HUES48 (cell line): ENCODE data around the gene ELP6.

ENCODE experiments used
- H3K27ac ChIP-seq: one replicate; pipeline ENCODE4 v1.7.0; 2013; ENCODE audit warnings: low read depth, low read length, inconsistent platforms
- H3K27me3 ChIP-seq: 2 replicates; pipeline ENCODE4 v1.6.1; 2013; ENCODE audit warnings: mild to moderate bottlenecking, low read length; ENCODE audit not compliant: control insufficient read depth, insufficient read depth
- H3K36me3 ChIP-seq: 2 replicates; pipeline ENCODE4 v1.6.1; 2013; ENCODE audit warnings: low read length; ENCODE audit not compliant: control insufficient read depth, insufficient read depth
- H3K4me1 ChIP-seq: 2 replicates; pipeline ENCODE4 v1.6.1; 2013; ENCODE audit warnings: mild to moderate bottlenecking, low read length; ENCODE audit not compliant: control insufficient read depth, insufficient read depth
- H3K4me3 ChIP-seq: 2 replicates; pipeline ENCODE4 v1.5.1; 2013; ENCODE audit warnings: mild to moderate bottlenecking, low read depth, low read length
- H3K9ac ChIP-seq: 2 replicates; pipeline ENCODE4 v1.6.1; 2013; ENCODE audit warnings: mild to moderate bottlenecking, low read depth, low read length, moderate library complexity
- H3K9me3 ChIP-seq: 2 replicates; pipeline ENCODE4 v1.6.1; 2013; ENCODE audit warnings: low read length; ENCODE audit not compliant: control insufficient read depth, insufficient read depth

ELP6 gene

GRCh38 chr3:47513125-47513929 lies at the start of gene ELP6:
TSS of gene ELP6 (minus strand) at chr3:47513712. CDS start at chr3:47513590, 122 bp downstream.
- Histone ChIP-seq H3K4me1 (no peaks in the 10 kb centered on the region), H3K4me3 (peak within 1 kb of the TSS; percentile 88), H3K27ac (peak within 1 kb of the TSS; percentile 100), H3K36me3 (peaks cover 28% of the 10 kb centered on the region), H3K27me3 (no peaks in the 10 kb centered on the region), H3K9ac (peak within 1 kb of the TSS; percentile 82), H3K9me3 (no peaks in the 10 kb centered on the region)

GRCh38 chr3:47556351-47556750 lies 42.8 kb upstream of the ELP6 start:
- Histone ChIP-seq H3K9me3 (no peaks in the 10 kb centered on the region), H3K4me1 (no peaks in the 10 kb centered on the region), H3K36me3 (no peaks in the 10 kb centered on the region), H3K27ac (no peak overlapping the region), H3K4me3 (no peak overlapping the region), H3K27me3 (no peaks in the 10 kb centered on the region), H3K9ac (no peak overlapping the region)

DNA sequence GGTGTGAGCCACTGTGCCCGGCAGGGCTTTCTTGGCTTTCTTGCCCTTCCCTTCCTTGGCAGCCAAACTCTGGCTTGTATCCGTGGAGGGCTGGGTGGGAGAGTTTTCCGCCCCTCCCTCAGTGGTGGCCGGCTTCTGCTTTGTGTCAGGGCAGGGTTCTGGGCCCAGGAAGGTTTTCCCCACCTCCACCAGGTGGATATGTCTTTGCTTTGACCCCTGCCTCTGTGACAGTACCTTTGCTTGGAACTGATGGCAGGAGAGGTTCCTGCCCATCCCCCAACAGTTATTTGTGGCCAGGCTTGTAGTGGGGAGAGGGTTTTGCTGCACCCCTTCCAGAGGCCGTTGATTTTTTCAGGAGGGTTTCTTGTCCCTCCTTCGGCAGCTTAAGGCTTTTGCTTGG lies 40.8 kb upstream of the ELP6 start:
- Histone ChIP-seq H3K36me3 (no peaks in the 10 kb centered on the region), H3K4me1 (no peaks in the 10 kb centered on the region), H3K27ac (no peak overlapping the region), H3K9me3 (no peaks in the 10 kb centered on the region), H3K4me3 (no peak overlapping the region), H3K9ac (no peak overlapping the region), H3K27me3 (no peaks in the 10 kb centered on the region)

DNA sequence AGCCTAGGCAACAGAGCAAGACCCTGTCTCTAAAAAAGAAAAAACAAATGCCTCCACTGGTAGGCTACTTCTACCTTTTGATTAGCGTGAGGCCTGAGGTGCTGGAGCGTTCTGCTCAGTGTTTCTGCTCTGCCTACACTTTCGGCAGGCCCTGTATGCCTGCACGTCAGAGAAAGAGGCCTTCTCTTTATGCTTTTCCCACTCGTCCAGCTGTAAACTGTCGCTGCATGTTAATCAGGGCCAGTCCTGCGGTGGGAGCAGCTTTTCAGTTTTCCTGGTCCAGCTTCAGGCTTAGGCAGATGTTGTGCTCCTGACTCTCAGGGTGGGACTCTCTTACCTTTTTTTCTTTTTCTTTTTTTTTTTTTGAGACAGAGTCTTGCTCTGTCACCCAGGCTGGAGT lies 39.9 kb upstream of the ELP6 start:
- Histone ChIP-seq H3K27me3 (no peaks in the 10 kb centered on the region), H3K4me3 (no peak overlapping the region), H3K36me3 (no peaks in the 10 kb centered on the region), H3K27ac (no peak overlapping the region), H3K9ac (no peak overlapping the region), H3K4me1 (no peaks in the 10 kb centered on the region), H3K9me3 (no peaks in the 10 kb centered on the region)

GRCh38 chr3:47542471-47543173 lies 29.1 kb upstream of the ELP6 start:
- Histone ChIP-seq H3K36me3 (no peaks in the 10 kb centered on the region), H3K9ac (no peak overlapping the region), H3K27me3 (no peaks in the 10 kb centered on the region), H3K9me3 (no peaks in the 10 kb centered on the region), H3K4me3 (no peak overlapping the region), H3K27ac (no peak overlapping the region), H3K4me1 (no peaks in the 10 kb centered on the region)

GRCh38 chr3:47541583-47542108 lies 28.1 kb upstream of the ELP6 start:
- no peak overlapping the region for H3K27ac ChIP-seq
- no peaks in the 10 kb centered on the region for H3K9me3 ChIP-seq
- H3K4me1 ChIP-seq, result no peaks in the 10 kb centered on the region
- H3K27me3 ChIP-seq, result no peaks in the 10 kb centered on the region
- H3K36me3 ChIP-seq, result no peaks in the 10 kb centered on the region
- no peak overlapping the region for H3K4me3 ChIP-seq
- H3K9ac ChIP-seq, result no peak overlapping the region

- Histone ChIP-seq H3K4me3 (no peak overlapping the region), H3K4me1 (no peaks in the 10 kb centered on the region), H3K36me3 (no peaks in the 10 kb centered on the region), H3K27ac (no peak overlapping the region), H3K9ac (no peak overlapping the region), H3K27me3 (no peaks in the 10 kb centered on the region), H3K9me3 (no peaks in the 10 kb centered on the region)
Observed at GRCh38 chr3:47540281-47540680, 26.8 kb upstream of the ELP6 start.

DNA sequence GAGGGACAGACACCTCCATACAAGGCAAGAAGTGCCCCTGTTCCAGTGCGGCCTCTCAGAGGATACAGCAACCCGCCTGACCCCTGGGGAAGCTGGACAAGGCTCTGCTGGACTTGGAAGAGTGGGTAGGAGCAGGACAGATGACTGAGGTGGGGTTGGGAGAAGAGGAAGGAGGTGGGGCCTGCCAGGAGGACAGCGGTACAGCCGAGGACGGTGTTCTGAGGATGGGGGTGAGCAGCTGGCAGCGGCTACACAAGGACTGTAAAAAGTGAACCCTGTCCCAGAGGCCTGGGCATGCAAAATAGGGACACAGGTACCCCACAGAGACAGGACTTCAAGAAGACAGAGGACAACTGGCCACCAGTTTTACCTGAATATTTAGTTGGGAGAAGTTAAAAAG lies 23.5 kb upstream of the ELP6 start:
- H3K4me3 ChIP-seq, result no peak overlapping the region
- H3K27ac ChIP-seq, result no peak overlapping the region
- H3K4me1 ChIP-seq, result no peaks in the 10 kb centered on the region
- H3K9ac ChIP-seq, result no peak overlapping the region
- no peaks in the 10 kb centered on the region; the same call in 1 of the 2 replicates for H3K9me3 ChIP-seq
- H3K36me3 ChIP-seq, result no peaks in the 10 kb centered on the region
- no peaks in the 10 kb centered on the region for H3K27me3 ChIP-seq

DNA sequence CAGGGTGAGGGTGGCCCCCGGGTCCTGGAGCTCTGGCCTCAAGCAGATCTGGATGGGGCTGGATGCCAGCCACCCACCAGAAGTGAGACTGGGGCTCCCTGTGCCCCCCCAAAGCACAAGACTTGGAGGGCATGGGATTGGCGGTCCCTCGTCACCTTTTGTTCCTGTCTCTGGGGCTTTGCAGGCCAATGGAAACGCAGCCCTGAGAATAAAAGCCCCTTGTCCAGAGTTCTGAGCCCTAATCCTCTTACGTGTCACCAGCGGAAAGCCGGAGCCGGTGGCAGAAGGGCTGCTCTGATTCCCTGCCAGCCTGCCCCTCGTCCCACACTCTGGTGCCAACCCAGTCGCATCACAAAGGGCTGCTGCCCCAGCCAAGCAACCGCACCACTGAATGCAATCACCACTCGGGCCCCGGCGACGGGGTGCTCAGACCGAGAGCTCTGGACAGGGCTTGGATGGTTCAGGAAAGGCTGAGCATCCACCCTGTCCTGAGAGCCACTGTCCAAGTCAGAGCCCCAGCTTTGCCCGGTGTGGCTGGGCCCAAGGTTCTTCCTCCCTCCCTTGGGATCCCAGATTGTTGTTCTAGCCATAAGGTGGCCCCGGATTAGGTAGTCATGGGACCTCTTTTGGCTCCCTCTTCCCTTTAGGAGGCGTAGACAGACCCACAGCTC lies 22.8 kb upstream of the ELP6 start:
- H3K9me3 ChIP-seq, result no peaks in the 10 kb centered on the region; the same call in 1 of the 2 replicates
- H3K36me3 ChIP-seq, result no peaks in the 10 kb centered on the region
- H3K27ac ChIP-seq, result no peak overlapping the region
- H3K27me3 ChIP-seq, result no peaks in the 10 kb centered on the region
- H3K9ac ChIP-seq, result no peak overlapping the region
- H3K4me1 ChIP-seq, result no peaks in the 10 kb centered on the region
- H3K4me3 ChIP-seq, result no peak overlapping the region

- Histone ChIP-seq H3K36me3 (no peaks in the 10 kb centered on the region), H3K9ac (no peak overlapping the region), H3K27ac (no peak overlapping the region), H3K4me3 (no peak overlapping the region), H3K9me3 (no peaks in the 10 kb centered on the region; the same call in 1 of the 2 replicates), H3K27me3 (no peaks in the 10 kb centered on the region), H3K4me1 (no peaks in the 10 kb centered on the region)
Observed at GRCh38 chr3:47533996-47534454, 20.5 kb upstream of the ELP6 start.
